Adipocyte (in vitro differentiated cells): Measurements from ENCODE around the gene PYCR2.
"Not testable (repeated sequence)": the region's sequence is repeated elsewhere in the genome, so short reads cannot be mapped to it uniquely, and the experiment has no call there.

Experiments
- DNase-seq: peaks from one replicate; pipeline ENCODE4 v3.0.0-alpha.2; 2015; ENCODE audit warnings: low read depth
- H3K27me3 ChIP-seq: replicated peaks from 2 replicates; pipeline ENCODE4 v1.7.0; 2013; ENCODE audit warnings: mild to moderate bottlenecking, low read length, moderate library complexity; ENCODE audit not compliant: control insufficient read depth, insufficient read depth
- H3K36me3 ChIP-seq: 2 replicates; pipeline ENCODE4 v1.7.0; 2013; ENCODE audit warnings: low read length, mild to moderate bottlenecking, moderate library complexity; ENCODE audit not compliant: control insufficient read depth, insufficient read depth, severe bottlenecking
- H3K4me1 ChIP-seq: 2 replicates; pipeline ENCODE4 v1.7.0; 2013; ENCODE audit warnings: mild to moderate bottlenecking, low read length, moderate library complexity; ENCODE audit not compliant: control insufficient read depth, insufficient read depth
- H3K4me3 ChIP-seq: 2 replicates; pipeline ENCODE4 v1.7.0; 2013; ENCODE audit warnings: mild to moderate bottlenecking, low read length, moderate library complexity
- H3K9ac ChIP-seq: 2 replicates; pipeline ENCODE4 v1.7.0; 2013; ENCODE audit warnings: mild to moderate bottlenecking, low read length, moderate library complexity
- H3K9me3 ChIP-seq: 2 replicates; pipeline ENCODE4 v1.7.0; 2013; ENCODE audit warnings: mild to moderate bottlenecking, low read length, moderate library complexity; ENCODE audit not compliant: control insufficient read depth

Gene PYCR2

GRCh38 chr1:225941187-225941941, 17.3 kb upstream of the PYCR2 start, which contains the start of gene LEFTY2:
LEFTY2 (minus strand) TSS chr1:225941220; CDS start chr1:225941140, 80 bp downstream.
- no peaks in the 10 kb centered on the region for H3K36me3 ChIP-seq

DNA sequence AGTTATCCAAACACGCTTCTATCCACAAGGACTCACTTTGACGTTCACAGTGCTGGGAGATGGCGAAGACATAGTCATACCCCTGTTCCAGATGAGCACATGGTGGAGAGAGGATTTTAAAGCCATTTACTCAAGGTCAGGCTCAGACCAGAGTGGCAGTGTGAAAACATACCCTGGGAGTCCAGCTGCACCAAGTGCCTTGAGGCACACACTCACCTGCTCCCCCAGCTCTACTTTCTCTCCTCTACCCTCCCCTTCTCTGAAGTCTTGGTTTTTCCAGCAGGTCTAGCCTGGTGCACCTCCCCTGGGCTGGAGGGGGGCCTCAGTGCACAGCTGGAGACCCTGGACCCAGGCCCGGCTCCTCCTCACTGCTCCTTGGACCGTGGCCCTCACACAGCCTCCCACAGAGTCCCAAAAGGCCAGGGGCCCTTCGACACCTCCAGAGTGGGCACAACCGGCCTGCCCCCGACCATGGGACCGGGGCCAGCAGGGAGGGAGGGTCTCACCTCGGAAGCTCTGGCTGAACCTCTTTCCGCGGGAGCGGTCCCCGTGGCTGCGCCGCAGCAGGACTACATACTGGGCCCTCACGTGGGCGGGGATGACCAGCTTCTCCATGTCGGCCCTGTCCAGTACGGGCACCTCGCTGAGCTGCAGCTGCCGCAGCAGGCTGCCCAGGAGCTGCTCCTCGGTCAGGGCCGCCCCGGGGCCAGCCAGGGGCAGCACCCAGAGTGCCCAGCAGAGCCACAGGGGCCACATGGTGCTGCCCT, 16.5 kb upstream of the PYCR2 start:
- no peak for DNase-seq
- peaks cover 10% of the 10 kb centered on the region for H3K27me3 ChIP-seq
- no peak overlapping the region for H3K4me3 ChIP-seq
- H3K4me1 ChIP-seq = peaks cover 10% of the 10 kb centered on the region
- no peaks in the 10 kb centered on the region for H3K9me3 ChIP-seq
- no peaks in the 10 kb centered on the region for H3K36me3 ChIP-seq
- no peak overlapping the region for H3K9ac ChIP-seq

More at GRCh38 chr1:225941187-225941941, 17.3 kb upstream of the PYCR2 start, which contains the start of gene LEFTY2:
- H3K4me3 ChIP-seq = no peak within 1 kb of the TSS
- no peak within 1 kb of the TSS for H3K9ac ChIP-seq
- no peak for DNase-seq
- H3K4me1 ChIP-seq = peaks cover 15% of the 10 kb centered on the region
- H3K9me3 ChIP-seq = no peaks in the 10 kb centered on the region
- peaks cover 10% of the 10 kb centered on the region for H3K27me3 ChIP-seq

DNA sequence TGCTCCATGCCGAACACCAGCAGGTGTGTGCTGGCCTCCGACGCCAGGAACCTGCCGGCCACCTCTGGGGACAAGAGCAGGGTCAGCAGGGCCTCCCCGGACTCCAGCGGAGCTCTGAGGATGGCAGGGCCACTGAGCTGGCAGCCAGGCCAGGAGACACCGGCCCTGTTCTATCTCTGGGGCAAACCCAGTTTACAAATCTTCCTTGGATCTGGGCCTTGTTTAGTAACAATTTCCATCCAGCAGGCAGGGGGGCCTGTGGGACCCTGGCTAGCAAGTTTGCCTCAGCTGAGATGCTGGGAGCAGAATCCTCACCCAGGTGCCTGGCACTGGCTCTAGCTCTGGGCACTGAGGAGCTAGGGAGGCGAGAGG, 15.9 kb upstream of the PYCR2 start:
- H3K27me3 ChIP-seq, H3K9ac ChIP-seq, H3K9me3 ChIP-seq, H3K4me3 ChIP-seq, H3K4me1 ChIP-seq, DNase-seq, H3K36me3 ChIP-seq: not testable (repeated sequence)

DNA sequence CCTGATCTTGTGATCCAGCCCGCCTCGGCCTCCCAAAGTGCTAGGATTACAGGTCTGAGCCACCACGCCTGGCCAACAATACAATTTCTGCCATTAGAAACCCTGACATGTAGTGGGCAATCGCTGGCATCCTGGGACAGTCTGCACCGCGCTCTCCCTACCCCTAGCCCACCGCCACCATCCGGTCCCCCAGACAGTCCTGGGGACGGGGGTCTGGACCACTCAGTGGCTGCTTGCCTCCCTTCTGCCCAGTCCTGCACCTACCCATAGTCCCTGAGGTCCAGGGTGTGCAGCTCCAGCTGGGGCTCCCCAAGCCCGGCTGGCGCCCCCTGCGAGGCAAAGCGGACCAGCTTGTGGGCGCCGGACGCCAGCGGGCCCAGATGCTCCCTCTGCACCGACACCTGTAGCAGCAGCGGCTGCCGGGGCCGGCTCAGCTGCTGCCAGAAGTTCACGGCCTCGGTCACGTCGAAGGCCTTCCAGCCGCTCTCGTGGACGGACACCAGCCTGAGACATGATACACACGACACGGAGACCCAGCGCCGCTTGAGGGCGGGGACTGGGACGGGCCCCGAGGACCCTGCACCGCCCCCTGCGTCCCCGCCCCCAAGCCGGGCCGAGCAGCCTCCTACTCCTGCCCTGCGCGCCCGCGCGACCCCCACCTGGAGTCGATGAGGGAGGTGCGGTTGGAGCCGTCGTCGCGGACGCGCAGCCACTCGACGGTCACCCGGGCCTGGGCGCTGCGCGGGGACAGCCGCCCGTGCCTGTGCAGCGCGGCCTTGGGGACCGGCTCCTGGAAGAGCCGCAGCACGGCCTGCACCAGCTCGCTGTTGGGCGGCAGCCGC, 15.3 kb upstream of the PYCR2 start:
- not testable (repeated sequence) for DNase-seq, H3K9ac ChIP-seq, H3K27me3 ChIP-seq, H3K9me3 ChIP-seq, H3K4me3 ChIP-seq, H3K4me1 ChIP-seq, H3K36me3 ChIP-seq

DNA sequence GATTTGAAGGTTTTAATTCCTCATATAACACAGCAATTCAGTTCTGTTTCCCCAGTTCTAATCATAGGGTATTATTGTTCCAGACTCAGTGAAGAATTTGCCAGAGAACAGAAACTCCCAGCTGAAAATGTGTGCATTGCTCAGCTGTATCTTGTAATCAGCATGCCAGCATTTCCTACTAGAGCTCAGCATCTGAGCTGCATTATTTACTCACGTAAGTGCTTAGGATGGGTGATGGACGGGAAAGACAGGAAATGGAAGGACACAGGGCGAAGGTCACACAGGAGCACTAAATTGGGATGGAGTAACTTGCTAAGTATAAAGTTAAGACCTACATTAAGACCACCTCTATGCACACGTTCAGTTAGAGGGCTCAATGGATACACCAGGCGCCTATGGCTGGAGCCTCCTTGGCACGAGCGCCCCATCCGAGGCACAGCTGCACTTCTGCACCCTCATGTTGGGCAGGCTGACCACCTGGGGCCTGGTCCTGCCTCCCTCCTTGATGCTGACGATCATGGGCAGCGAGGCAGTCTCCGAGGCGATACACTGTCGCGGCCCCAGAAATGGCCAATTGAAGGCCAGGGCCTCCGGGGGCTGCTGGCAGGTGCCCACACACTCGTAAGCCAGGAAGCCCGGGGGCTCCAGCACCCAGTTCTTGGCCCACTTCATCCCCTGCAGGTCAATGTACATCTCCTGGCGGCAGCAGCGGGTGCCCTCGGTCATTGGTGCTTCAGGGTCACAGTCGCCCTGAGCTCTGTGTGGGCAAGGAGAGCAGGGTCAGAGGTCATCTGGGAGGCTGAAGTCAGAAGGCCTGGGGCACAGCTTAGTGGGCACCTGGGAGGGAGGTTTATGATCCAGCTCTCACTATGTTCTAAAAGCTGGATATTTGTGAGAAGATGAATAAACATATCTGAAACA, 13.3 kb upstream of the PYCR2 start:
- Histone ChIP-seq H3K27me3 (peaks cover 7% of the 10 kb centered on the region), H3K4me3 (no peak overlapping the region), H3K36me3 (no peaks in the 10 kb centered on the region), H3K9me3 (no peaks in the 10 kb centered on the region), H3K9ac (no peak overlapping the region), H3K4me1 (peaks cover 6% of the 10 kb centered on the region)
- no peak for DNase-seq

GRCh38 chr1:225936523-225936922, 12.5 kb upstream of the PYCR2 start:
- Histone ChIP-seq H3K9me3 (no peaks in the 10 kb centered on the region), H3K4me3 (no peak overlapping the region), H3K27me3 (peaks cover 7% of the 10 kb centered on the region), H3K4me1 (peaks cover 3% of the 10 kb centered on the region), H3K9ac (no peak overlapping the region), H3K36me3 (no peaks in the 10 kb centered on the region)
- no peak for DNase-seq

GRCh38 chr1:225936086-225936485, 12.0 kb upstream of the PYCR2 start:
- H3K9me3 ChIP-seq, H3K9ac ChIP-seq, DNase-seq, H3K4me3 ChIP-seq, H3K36me3 ChIP-seq, H3K4me1 ChIP-seq, H3K27me3 ChIP-seq: not testable (repeated sequence)

DNA sequence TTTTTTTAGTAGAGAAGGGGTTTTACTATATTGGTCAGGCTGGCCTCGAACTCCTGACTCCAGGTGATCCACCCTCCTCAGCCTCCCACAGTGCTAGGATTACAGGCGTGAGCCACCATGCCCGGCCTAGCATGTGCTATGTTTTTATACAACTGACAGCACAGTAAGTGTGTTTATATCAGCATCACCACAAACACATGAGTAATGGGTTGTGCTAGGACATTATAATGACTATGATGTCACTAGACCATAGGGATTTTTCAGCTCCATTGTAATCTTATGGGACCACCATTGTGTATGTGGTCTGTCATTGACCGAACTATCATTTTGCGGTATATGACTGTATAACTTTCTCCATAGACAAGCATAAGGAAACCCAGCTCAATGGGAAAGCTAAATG, 10.7 kb upstream of the PYCR2 start:
- H3K4me3 ChIP-seq = no peak overlapping the region
- H3K36me3 ChIP-seq = no peaks in the 10 kb centered on the region
- DNase-seq = no peak
- H3K27me3 ChIP-seq = no peaks in the 10 kb centered on the region
- no peaks in the 10 kb centered on the region for H3K4me1 ChIP-seq
- no peaks in the 10 kb centered on the region for H3K9me3 ChIP-seq
- H3K9ac ChIP-seq = no peak overlapping the region

DNA sequence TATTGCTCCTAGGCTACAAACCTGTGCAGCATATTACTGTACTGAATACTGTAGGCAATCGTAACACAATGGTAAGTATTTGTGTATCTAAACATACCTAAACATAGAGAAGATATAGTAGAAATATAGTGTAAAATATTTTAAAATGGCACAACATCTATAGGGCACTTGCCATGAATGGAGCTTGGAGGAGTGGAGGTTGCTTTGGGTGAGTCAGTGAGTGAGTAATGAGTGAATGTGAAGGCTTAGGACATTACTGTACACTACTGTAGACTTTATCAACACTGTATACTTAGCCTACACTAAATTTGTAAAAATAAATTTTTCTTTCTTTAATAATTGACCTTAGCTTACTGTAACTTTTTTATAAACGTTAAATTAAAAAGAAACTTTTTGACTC, 9.0 kb upstream of the PYCR2 start:
- Histone ChIP-seq H3K9me3 (no peaks in the 10 kb centered on the region), H3K36me3 (no peaks in the 10 kb centered on the region), H3K9ac (no peak overlapping the region), H3K4me1 (no peaks in the 10 kb centered on the region), H3K27me3 (no peaks in the 10 kb centered on the region), H3K4me3 (no peak overlapping the region)
- DNase-seq = peak; percentile 35

DNA sequence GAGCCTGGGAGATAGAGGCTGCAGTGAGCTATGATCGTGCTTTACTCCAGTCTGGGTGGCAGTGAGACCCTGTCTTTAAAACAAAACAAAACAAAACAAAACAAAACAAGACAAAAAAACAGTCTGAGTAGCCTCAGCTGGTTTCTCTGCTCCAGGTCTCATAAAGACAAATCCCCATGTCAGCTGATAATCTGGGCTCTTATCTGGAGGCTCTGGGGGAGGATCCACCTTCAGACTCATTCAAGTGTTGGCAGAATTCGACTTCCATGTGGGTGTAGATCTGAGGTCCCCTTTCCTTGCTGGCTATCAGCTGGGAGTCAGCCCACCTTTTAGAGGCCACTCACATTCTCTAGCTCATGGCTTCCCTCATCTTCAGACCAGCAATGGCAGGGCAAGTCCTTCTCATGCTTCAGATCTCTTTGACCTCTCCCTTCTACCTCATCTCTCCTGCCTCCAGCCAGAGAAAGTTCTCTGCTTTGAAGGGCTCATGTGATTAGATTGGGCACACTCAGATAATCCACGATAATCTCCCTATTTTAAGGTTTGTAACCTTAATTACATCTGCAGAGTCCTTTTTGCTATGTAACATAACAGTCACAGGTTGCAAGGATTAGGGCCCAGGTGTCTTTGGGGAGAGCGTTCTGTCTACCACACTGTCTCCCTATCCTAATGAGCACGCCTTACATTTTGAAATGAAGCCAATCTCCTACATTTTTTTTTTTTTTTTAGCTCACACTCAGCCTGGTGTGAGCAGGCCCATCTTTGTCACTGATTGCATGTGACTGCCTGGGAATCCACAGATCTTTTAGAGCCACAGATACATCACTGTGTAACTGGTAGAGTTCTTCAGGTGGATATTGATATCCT, 7.5 kb upstream of the PYCR2 start:
- Histone ChIP-seq H3K36me3 (no peaks in the 10 kb centered on the region), H3K4me1 (no peaks in the 10 kb centered on the region), H3K4me3 (no peak overlapping the region), H3K9ac (no peak overlapping the region), H3K27me3 (no peaks in the 10 kb centered on the region), H3K9me3 (no peaks in the 10 kb centered on the region)
- DNase-seq = no peak
